ENCODE measurements around the gene TMEM223.
"Not testable (repeated sequence)": the region's sequence is repeated elsewhere in the genome, so short reads cannot be mapped to it uniquely, and the experiment has no call there.

The TMEM223 gene, protein sequence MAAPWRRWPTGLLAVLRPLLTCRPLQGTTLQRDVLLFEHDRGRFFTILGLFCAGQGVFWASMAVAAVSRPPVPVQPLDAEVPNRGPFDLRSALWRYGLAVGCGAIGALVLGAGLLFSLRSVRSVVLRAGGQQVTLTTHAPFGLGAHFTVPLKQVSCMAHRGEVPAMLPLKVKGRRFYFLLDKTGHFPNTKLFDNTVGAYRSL

GRCh38 chr11:62791501-62792201 lies at the start of gene TMEM223:
TSS of gene TMEM223 (minus strand) at chr11:62792006. CDS start at chr11:62791994, 12 bp downstream.
- DNase-seq (ENCODE audit: low read depth): peak; percentile 90

GRCh38 chr11:62840721-62841360 lies 49.0 kb upstream of the TMEM223 start:
- DNase-seq (ENCODE audit: low read depth): peak; percentile 77

DNA sequence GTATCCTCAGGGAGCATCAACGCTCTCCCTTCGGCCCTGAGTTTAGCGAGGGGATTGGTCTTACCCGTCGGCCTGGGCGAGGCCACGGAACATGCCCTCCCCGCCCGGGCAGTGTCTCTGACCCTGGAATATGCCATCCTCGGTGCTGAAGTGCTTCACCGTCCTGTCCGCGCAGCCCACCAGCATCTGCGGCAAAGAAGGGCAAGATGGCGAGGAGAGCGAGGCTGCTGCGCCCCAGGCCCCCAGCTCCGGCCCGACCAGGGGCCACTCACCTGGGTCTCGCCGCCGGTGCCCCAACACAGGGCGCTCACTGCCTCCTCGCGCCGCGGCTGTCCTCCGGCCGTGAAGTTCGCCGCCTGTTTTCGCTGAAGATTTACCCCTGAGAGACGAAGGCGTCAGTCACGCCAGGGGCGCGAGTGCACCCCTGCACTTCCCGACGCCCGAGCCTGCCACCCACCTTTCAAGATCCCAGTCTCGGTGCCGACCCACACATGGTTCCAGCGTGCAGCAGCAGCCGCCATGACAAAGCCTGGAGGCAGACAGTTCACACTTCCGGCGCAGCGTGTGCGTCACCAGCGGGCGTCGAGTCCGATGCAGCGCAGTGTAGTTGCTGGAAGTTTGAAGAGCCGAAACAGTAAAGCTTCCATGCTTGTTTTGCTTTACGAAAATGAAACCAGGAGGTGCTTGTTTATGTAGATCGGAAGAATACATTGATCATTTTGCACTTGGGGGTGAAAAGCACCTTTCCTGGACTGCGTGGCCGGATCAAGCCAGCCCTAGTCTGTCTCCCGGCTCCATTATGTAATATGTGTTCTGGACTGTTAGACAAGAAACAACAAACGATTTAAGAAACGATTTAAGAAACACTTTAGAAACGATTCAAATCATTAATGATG lies 47.5 kb upstream of the TMEM223 start, which contains the start of gene WDR74:
TSS of gene WDR74 (minus strand) at position 541 of the 896 bp plus-strand sequence. CDS start at position 521, 20 bp downstream.
- DNase-seq (ENCODE audit: low read depth): peak; percentile 88

GRCh38 chr11:62835336-62835735 lies 43.5 kb upstream of the TMEM223 start:
- DNase-seq (ENCODE audit: low read depth): no peak

- no peak for DNase-seq (ENCODE audit: low read depth)
Observed at GRCh38 chr11:62832336-62833234, 40.8 kb upstream of the TMEM223 start, which contains the start of gene TEX54. TSS of gene TEX54 (minus strand) at chr11:62832841.

- peak; percentile 99 for DNase-seq (ENCODE audit: low read depth)
Observed at GRCh38 chr11:62831520-62832335, 39.9 kb upstream of the TMEM223 start, which contains the start of gene STX5. TSS of gene STX5 (minus strand) at chr11:62832051. CDS start at chr11:62831243, 808 bp downstream.

DNA sequence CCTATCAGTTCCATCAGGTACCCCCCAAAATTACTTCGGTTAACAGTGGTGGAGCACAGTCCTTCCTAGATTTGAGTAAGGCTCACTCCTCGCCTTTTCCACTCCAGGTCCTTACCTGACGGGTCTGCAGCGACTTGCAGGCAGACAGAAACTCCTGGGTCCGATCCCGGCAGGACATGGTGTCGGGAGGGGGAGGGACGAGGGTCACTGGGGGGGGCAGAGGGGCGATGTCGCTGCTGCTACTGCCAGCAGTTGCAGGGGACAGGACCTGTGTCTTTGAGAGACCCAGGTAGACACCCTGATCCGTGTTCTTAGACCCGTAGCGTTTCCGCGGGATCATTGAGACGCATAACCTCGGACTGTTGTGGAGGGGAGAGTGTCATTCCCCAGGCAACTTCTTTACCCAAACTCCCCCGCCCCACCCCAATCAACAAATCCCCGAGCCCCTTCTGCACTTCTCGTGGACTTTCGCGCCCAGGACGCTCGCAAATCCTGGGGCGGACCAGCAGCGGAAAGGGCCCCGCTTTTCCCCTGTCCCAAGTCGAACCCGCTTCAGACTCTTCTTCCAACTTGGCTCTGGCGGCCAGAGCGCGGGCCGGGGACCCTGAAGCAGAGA lies 39.2 kb upstream of the TMEM223 start:
- DNase-seq (ENCODE audit: low read depth): no peak

- not testable (repeated sequence) for DNase-seq (ENCODE audit: low read depth)
Observed at GRCh38 chr11:62828130-62828529, 36.3 kb upstream of the TMEM223 start.

DNA sequence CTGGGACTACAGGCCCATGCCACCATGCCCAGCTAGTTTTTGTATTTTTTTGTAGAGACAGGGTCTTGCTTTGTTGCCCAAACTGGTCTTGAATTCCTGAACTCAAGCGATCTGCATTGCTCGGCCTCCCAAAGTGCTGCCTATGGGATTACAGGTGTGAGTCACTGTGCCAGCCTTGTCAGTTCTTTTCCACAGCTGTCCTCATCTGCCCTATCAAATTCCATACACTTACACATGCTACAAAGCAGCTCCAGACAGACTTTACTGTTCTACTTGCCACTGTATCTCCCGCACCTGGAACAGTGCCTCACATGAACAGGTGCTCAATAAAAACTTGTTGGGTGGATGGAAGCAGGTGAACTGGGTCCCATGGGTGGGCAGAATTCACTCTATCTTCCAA lies 31.9 kb upstream of the TMEM223 start:
- DNase-seq (ENCODE audit: low read depth): no peak

DNA sequence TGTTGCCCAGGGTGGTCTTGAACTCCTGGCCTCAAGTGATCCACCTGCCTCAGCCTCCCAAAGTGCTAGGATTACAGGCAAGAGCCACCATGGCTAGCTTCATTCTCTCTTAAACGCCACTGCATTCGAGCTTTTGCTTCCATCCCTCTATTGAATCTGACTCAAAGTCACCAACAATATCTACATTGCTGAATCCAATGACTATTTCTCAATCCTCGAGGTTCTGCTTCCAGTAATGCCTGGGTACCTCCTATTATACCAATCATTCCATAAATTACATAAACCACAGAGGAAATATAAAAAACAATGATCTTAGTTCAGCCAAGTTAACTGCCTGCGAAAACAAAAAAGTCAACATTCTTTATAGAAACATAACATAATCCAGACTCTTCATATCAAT lies 25.3 kb upstream of the TMEM223 start:
- DNase-seq (ENCODE audit: low read depth): no peak

GRCh38 chr11:62816557-62816956 lies 24.8 kb upstream of the TMEM223 start:
- no peak for DNase-seq (ENCODE audit: low read depth)

- no peak for DNase-seq (ENCODE audit: low read depth)
Observed at GRCh38 chr11:62811659-62812058, 19.9 kb upstream of the TMEM223 start.

DNA sequence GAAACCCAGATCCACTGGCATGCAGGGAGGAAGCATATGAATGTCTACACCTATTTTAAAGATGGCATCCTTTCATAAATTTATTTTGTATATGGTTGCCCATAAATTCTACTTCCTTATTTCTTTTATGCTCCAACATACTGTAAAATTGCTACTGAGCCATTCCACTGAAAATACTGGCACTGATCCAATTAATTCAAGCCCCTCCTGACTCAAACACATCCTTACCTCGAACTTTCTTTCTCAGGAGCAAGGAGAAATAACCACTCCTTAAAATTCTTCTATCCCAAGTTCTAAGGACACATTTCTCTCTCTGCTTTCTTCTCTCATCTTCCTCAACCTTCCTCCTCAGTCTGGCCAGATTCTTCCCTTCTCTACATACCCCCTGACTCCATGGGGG lies 18.9 kb upstream of the TMEM223 start:
- DNase-seq (ENCODE audit: low read depth): no peak

DNA sequence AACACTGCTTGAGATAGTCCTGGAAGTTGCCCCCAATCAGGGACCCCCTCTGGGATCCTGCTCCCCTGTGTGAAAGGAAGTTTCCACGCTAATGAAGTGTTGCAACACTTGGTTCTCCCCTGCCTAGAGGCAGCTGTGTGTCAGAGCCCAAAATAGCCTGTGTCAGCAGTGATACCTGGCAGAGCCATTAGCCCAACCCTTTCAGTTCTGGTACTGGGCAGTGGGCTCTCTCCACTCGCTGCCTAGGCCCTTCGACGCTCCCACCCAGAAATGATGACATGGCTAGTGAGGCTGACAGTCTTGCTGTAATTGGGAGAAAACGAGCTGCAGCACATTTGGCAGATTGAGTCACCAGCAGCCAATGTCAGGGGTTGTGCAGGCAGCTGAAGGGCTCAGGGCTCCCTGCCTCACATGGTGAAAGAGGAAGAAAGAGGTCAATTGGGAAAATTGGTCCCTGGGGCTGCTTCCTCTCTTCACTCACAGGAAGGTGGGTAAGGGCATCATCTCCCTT lies 14.9 kb upstream of the TMEM223 start:
- no peak for DNase-seq (ENCODE audit: low read depth)

- no peak for DNase-seq (ENCODE audit: low read depth)
Observed at GRCh38 chr11:62805961-62806441, 14.2 kb upstream of the TMEM223 start.

- peak; percentile 97 for DNase-seq (ENCODE audit: low read depth)
Observed at GRCh38 chr11:62805076-62805892, 13.5 kb upstream of the TMEM223 start, which contains the start of gene NXF1. TSS of gene NXF1 (minus strand) at chr11:62805440. CDS start at chr11:62805356, 84 bp downstream.

DNA sequence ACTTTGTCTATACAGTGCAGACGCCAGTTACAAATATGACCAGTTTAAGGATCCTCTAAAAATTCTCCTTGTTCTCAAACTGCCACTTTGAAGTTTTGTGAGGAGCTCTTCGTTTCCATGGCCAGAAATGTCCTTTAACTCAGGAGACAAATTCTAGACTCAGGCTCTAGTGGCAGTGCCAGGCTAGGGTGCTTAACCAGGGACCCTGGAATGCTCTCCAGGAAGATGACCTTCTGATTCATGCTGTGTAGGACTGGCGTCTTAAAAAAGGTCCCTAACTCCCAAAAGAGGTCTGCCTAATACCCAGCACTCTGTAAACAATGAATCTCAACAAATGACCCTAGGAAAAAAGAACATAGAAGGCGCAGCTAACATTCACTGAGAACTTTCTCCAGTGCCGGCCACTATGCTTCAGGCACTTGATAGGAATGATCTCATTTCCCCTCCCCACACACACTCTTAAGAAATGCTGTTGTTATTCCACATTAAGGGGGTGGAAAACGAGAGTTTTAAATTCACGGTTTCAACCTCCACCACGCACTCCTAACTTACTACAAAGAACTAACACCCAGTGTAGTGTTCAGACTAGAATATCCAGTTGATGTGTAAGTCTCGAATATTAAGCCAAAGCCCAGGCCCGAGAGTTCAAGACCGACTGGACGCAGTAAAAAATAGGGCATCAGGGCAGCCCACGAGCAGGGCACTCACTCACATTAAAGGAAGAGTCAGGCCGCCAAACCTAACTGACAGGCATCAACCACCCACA lies 12.7 kb upstream of the TMEM223 start:
- no peak for DNase-seq (ENCODE audit: low read depth)

Data from activated T-cell treated with anti-CD3 and anti-CD28 coated beads for 48 hours (primary cell).